ENCODE results near the gene EVI5L. TPM values are rescaled to one million over a fixed set of nuclear protein-coding genes. Genes with fewer than 3 reads are reported as not detected.
"Not testable (repeated sequence)": the region's sequence is repeated elsewhere in the genome, so short reads cannot be mapped to it uniquely, and the experiment has no call there.

Gene EVI5L
- total RNA-seq, 2 donors from 2014 or later, result 4.6 to 7.8 TPM

- H3K27ac Mint-ChIP-seq; H3K36me3 Mint-ChIP-seq; H3K9me3 Mint-ChIP-seq; ATAC-seq; DNase-seq (ENCODE audit: low spot score in 2 of 2): not testable (repeated sequence)
These were observed 63.5 kb downstream of the EVI5L start for GRCh38 chr19:7893362-7894101.

GRCh38 chr19:7894612-7895309, 64.7 kb downstream of the EVI5L start:
- ATAC-seq, result no peak

GRCh38 chr19:7895565-7895964, 65.5 kb downstream of the EVI5L start:
- no peak for ATAC-seq
- no peaks in the 10 kb centered on the region for H3K9me3 Mint-ChIP-seq

More at GRCh38 chr19:7894612-7895309, 64.7 kb downstream of the EVI5L start:
- DNase-seq (ENCODE audit: low spot score in 2 of 2), result no peak
- H3K9me3 Mint-ChIP-seq, result no peaks in the 10 kb centered on the region
- H3K36me3 Mint-ChIP-seq, result no peaks in the 10 kb centered on the region
- H3K27ac Mint-ChIP-seq, result no peak overlapping the region

DNA sequence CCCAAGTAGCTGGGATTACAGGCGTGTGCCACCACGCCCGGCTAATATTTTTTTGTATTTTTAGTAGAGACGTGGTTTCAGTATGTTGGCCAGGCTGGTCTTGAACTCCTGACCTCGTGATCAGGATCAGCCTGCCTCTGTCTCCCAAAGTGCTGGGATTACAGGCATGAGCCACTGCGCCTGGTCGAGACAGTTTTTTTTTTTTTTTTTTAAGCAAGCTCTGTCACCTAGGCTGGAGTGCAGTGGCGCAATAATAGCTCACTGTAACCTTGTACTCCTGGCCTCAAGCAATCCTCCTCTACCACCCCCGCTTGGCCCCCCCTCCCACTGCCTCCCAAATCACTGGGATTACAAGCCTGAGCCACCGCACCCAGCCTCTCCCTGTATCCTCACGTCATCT, 67.3 kb downstream of the EVI5L start:
- no peaks in the 10 kb centered on the region for H3K9me3 Mint-ChIP-seq
- DNase-seq (ENCODE audit: low spot score in 2 of 2) (no peak), ATAC-seq (no peak)
- no peaks in the 10 kb centered on the region for H3K36me3 Mint-ChIP-seq
- no peak overlapping the region for H3K27ac Mint-ChIP-seq

More at GRCh38 chr19:7895565-7895964, 65.5 kb downstream of the EVI5L start:
- Mint-ChIP-seq H3K36me3 (no peaks in the 10 kb centered on the region), H3K27ac (no peak overlapping the region)
- DNase-seq (ENCODE audit: low spot score in 2 of 2), result no peak

DNA sequence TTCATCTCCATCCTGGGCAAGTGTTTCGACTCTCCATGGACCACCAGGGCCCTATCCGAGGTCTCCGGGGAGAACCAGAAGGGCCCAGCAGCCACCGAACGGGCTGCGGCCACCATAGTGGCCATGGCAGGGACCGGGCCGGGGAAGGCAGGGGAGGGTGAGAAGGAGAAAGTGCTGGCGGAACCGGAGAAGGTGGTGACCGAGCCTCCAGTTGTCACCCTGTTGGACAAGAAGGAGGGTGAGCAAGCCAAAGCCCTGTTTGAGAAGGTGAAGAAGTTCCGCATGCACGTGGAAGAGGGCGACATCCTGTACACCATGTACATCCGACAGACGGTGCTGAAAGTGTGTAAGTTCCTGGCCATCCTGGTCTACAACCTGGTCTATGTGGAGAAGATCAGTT, 68.9 kb downstream of the EVI5L start:
- ATAC-seq (no peak), DNase-seq (ENCODE audit: low spot score in 2 of 2) (no peak)

DNA sequence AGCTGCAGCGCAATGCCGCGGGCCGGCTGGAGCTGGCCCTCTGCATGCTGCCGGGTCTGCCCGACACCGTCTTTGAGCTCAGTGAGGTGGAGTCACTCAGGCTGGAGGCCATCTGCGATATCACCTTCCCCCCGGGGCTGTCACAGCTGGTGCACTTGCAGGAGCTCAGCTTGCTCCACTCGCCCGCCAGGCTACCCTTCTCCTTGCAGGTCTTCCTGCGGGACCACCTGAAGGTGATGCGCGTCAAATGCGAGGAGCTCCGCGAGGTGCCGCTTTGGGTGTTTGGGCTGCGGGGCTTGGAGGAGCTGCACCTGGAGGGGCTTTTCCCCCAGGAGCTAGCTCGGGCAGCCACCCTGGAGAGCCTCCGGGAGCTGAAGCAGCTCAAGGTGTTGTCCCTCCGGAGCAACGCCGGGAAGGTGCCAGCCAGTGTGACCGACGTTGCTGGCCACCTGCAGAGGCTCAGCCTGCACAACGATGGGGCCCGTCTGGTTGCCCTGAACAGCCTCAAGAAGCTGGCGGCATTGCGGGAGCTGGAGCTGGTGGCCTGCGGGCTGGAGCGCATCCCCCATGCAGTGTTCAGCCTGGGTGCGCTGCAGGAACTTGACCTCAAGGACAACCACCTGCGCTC, 69.8 kb downstream of the EVI5L start:
- Mint-ChIP-seq H3K36me3 (peaks cover 5% of the 10 kb centered on the region in 2 donors), H3K27ac (no peak overlapping the region), H3K9me3 (no peaks in the 10 kb centered on the region)
- DNase-seq (ENCODE audit: low spot score in 2 of 2), result no peak
- no peak for ATAC-seq

More for the DNA sequence above, 68.9 kb downstream of the EVI5L start:
- no peaks in the 10 kb centered on the region for H3K9me3 Mint-ChIP-seq
- no peak overlapping the region for H3K27ac Mint-ChIP-seq
- no peaks in the 10 kb centered on the region for H3K36me3 Mint-ChIP-seq

GRCh38 chr19:7900401-7900870, 70.4 kb downstream of the EVI5L start:
- no peak for ATAC-seq
- Mint-ChIP-seq H3K9me3 (no peaks in the 10 kb centered on the region), H3K27ac (no peak overlapping the region), H3K36me3 (peaks cover 10% of the 10 kb centered on the region in 2 donors)
- DNase-seq (ENCODE audit: low spot score in 2 of 2), result no peak

- ATAC-seq (no peak), DNase-seq (ENCODE audit: low spot score in 2 of 2) (no peak)
- H3K27ac Mint-ChIP-seq, result no peak overlapping the region
- no peaks in the 10 kb centered on the region for H3K9me3 Mint-ChIP-seq
- peaks cover 10% of the 10 kb centered on the region in 2 donors for H3K36me3 Mint-ChIP-seq
These were observed 70.9 kb downstream of the EVI5L start for GRCh38 chr19:7900931-7901330.

GRCh38 chr19:7901337-7901736, 71.3 kb downstream of the EVI5L start:
- DNase-seq (ENCODE audit: low spot score in 2 of 2) (no peak), ATAC-seq (no peak)
- Mint-ChIP-seq H3K36me3 (peaks cover 10% of the 10 kb centered on the region in 2 donors), H3K9me3 (no peaks in the 10 kb centered on the region), H3K27ac (no peak overlapping the region)

- Mint-ChIP-seq H3K9me3 (no peaks in the 10 kb centered on the region), H3K27ac (peak overlapping the region; percentile 96 to 97), H3K36me3 (peaks cover 10% of the 10 kb centered on the region in 2 donors)
- ATAC-seq (no peak), DNase-seq (ENCODE audit: low spot score in 2 of 2) (no peak)
These were observed 72.8 kb downstream of the EVI5L start for GRCh38 chr19:7902796-7903243.

DNA sequence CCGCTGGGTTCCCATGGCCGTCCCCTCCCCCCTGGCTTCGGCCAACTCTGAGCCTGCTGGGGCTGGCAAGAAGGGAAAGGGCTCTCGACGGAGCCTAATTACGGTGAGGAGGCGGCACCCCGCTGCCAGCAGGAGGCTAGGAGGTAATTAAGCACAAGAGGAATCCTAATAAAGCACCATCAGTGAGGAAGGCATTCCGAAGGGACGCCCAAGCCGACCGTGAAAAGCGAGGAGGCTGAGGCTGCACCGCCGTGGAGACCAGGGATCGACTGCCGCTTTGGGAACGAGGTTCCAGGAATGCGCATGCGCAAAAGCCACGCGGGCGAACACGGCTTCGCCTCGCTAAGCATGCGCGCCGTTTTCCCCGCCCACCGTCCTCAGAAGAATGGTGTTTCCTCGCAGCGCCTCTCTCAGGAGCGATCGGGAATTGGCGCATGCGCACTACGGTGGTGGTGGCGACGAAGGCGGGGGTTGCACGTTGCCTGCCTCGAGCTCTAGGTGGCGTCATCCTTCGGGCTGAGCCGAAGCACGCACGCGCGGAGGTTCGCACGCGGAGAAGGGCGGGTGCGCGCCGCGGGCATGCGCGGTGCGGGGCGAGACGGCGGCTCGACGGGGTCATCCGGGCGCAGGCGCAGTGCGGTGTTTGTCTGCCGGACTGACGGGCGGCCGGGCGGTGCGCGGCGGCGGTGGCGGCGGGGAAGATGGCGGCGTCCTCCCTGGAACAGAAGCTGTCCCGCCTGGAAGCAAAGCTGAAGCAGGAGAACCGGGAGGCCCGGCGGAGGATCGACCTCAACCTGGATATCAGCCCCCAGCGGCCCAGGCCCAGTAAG, 73.4 kb downstream of the EVI5L start, which contains the start of gene MAP2K7:
TSS of gene MAP2K7 (plus strand) at position 634 of the 830 bp plus-strand sequence. CDS start at position 702, 68 bp downstream.
- peak; percentile 80 to 86 for ATAC-seq
- peaks cover 10% of the 10 kb centered on the region in 2 donors for H3K36me3 Mint-ChIP-seq
- DNase-seq (ENCODE audit: low spot score in 2 of 2), result peak; percentile 100
- H3K9me3 Mint-ChIP-seq, result no peaks in the 10 kb centered on the region
- H3K27ac Mint-ChIP-seq, result peak within 1 kb of the TSS; percentile 96 to 97

- peak in 1 of 2 donors; percentile 66 for DNase-seq (ENCODE audit: low spot score in 2 of 2)
- peak; percentile 62 for ATAC-seq
- H3K9me3 Mint-ChIP-seq, result no peaks in the 10 kb centered on the region
- H3K27ac Mint-ChIP-seq, result peak overlapping the region; percentile 95 to 96
- H3K36me3 Mint-ChIP-seq, result peaks cover 10% of the 10 kb centered on the region in 2 donors
These were observed 74.3 kb downstream of the EVI5L start for GRCh38 chr19:7904074-7905020.

DNA sequence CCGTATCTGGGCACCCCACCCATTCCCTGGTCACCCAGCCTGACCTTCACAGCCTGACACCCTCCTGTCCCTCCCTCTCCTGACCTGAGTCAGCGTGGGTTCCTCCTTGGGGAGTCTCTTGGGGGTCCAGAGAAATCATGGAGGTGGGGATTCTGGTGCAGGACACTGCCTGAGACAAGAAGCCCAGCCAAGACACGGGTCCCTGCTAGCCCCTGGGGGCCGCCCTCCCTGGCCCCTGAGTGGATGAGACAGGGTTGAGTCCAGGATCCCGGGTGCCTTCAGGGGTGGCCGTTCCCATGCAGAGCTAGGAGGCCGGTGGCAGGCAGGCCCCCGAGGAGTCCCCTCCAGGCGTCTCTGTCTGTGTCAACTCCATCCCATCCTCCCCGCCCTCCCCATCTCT, 75.2 kb downstream of the EVI5L start:
- Mint-ChIP-seq H3K9me3 (no peaks in the 10 kb centered on the region), H3K27ac (peak overlapping the region; percentile 95 to 96), H3K36me3 (peaks cover 10% of the 10 kb centered on the region in 2 donors)
- DNase-seq (ENCODE audit: low spot score in 2 of 2) (peak in 1 of 2 donors; percentile 60), ATAC-seq (no peak)

- Mint-ChIP-seq H3K27ac (peak overlapping the region; percentile 50 to 96), H3K9me3 (no peaks in the 10 kb centered on the region), H3K36me3 (peaks cover 10% of the 10 kb centered on the region in 2 donors)
- no peak for DNase-seq (ENCODE audit: low spot score in 2 of 2)
- ATAC-seq, result no peak
These were observed 75.8 kb downstream of the EVI5L start for GRCh38 chr19:7905859-7906258.

- no peak for ATAC-seq
These were observed 77.1 kb downstream of the EVI5L start for GRCh38 chr19:7907122-7907521.

More at GRCh38 chr19:7907122-7907521, 77.1 kb downstream of the EVI5L start:
- H3K9me3 Mint-ChIP-seq, result no peaks in the 10 kb centered on the region
- peaks cover 10% of the 10 kb centered on the region in 2 donors for H3K36me3 Mint-ChIP-seq
- DNase-seq (ENCODE audit: low spot score in 2 of 2), result no peak
- peak overlapping the region in 1 of 2 donors; percentile 60 for H3K27ac Mint-ChIP-seq
